Heart right ventricle (tissue), 16 donors: ENCODE measurements around the gene PCK1. TPM values are rescaled to one million over a fixed set of nuclear protein-coding genes. Genes with fewer than 3 reads are reported as not detected.

ENCODE experiments used
- ATAC-seq, 8 donors: fragments of 200-7000 bp; cut with Tn5 transposase; one replicate each; pipeline ENCODE4 v1.9.1; 2020; ENCODE audit warnings: mild to moderate bottlenecking in 8 of 8, moderate library complexity in 8 of 8, moderate number of reproducible peaks in 1 of 8
- DNase-seq, 2 donors: peaks; one replicate each; pipeline ENCODE4 v3.0.0-alpha.2; 2020
- H3K27ac ChIP-seq, 10 donors: fragments of 200-600 bp; sonication (generic) in 2 of 10; one replicate each; pipeline versions ENCODE4 v1.5.0 to v1.8.0; 2020 to 2022; ENCODE audit warnings: mild to moderate bottlenecking in 3 of 10
- H3K27me3 ChIP-seq, 7 donors: fragments of 200-600 bp; one replicate each; pipeline ENCODE4 v1.8.0; 2021 to 2022; ENCODE audit warnings: mild to moderate bottlenecking in 2 of 7
- H3K36me3 ChIP-seq, 9 donors: fragments of 200-600 bp; sonication (generic) in 1 of 9; one replicate each; pipeline versions ENCODE4 v1.5.0 to v1.8.0; 2020 to 2022; ENCODE audit warnings: mild to moderate bottlenecking in 2 of 9
- H3K4me1 ChIP-seq, 9 donors: fragments of 200-600 bp; sonication (generic) in 1 of 9; one replicate each; pipeline versions ENCODE4 v1.5.0 to v1.8.0; 2020 to 2022; ENCODE audit warnings: mild to moderate bottlenecking in 4 of 9
- H3K4me3 ChIP-seq, 10 donors: fragments of 200-600 bp; sonication (generic) in 2 of 10; one replicate each; pipeline versions ENCODE4 v1.5.0 to v1.8.0; 2020 to 2022; ENCODE audit warnings: mild to moderate bottlenecking in 7 of 10, moderate library complexity in 2 of 10
- H3K9me3 ChIP-seq, 11 donors: fragments of 200-600 bp in 10 of 11; sonication (generic) in 2 of 11; one replicate each; pipeline versions ENCODE4 v1.5.0 to v1.8.0; 2013 to 2022; ENCODE audit warnings: mild to moderate bottlenecking in 2 of 11, control low read depth in 1 of 11, moderate library complexity in 1 of 11
- CTCF ChIP-seq, 9 donors: fragments of 200-600 bp; sonication (generic) in 2 of 9; IDR thresholded peaks; one replicate each; pipeline versions ENCODE4 v1.5.0 to v1.8.0; 2021 to 2022; ENCODE audit warnings: antibody characterized with exemption in 9 of 9, mild to moderate bottlenecking in 5 of 9, moderate library complexity in 1 of 9
- WGBS, 2 donors: extraction: QIAGEN DNeasy Blood & Tissue Kit; methylation state at CpG; one replicate each; pipeline ENCODE4 v1.1.7; 2013; ENCODE audit warnings: inconsistent platforms in 1 of 2; 5-methylcytosine and 5-hydroxymethylcytosine counted together
- intact Hi-C, 10 donors: fragments of 100-400 bp; cut with DNase I; formaldehyde crosslinking; loops; one replicate each; pipeline versions ENCODE4 v1.11.1 to v1.14.2; 2022
- polyA plus RNA-seq, 2 donors: library from polyadenylated mRNA; stranded (reverse); fragments of 200-250 nt; gene quantifications; one replicate each; pipeline ENCODE4 v1.2.3, GENCODE V29; 2013
- total RNA-seq, 10 donors: library from RNA; stranded (reverse); fragmentation: NEBNext Ultra II Directional in 3 of 10; extraction: Animal tissue kit (Norgen Biotek cat#: 25700) in 3 of 10; gene quantifications; one replicate each; pipeline versions ENCODE4 v1.2.1 to v1.2.4, GENCODE V29; 2021 to 2023
- donor health status: Arrhythmogenic right ventricular cardiomyopathy.
- donor health status: ischemic (EF 13 %, LVEDD 7.1; RV severe dilation, severe dysfunction).
- donor health status: healthy with polysubstance abuse.
- donor health status: DM: no; HTN: yes; CAD: no.
- donor health status: DM: no; HTN: no; CAD: no.
- donor health status: ischemic (EF 25% LVEDD 6.9; RV normal size, moderate dysfunction).
- donor health status: ischemic (EF 25% LVEDD 5.7; RV mildly dilated, moderate dysfunction).
- donor health status: healthy.
- donor health status: DM: yes; HTN: yes; CAD: no.
- donor health status: Ischemic cardiomyopathy.
- donor health status: ischemic (EF 35%, LVEDD 5.7; RV mildly dilated, moderate dysfunction).
- donor health status: nonischemic (EF 11% LVEDD 7.7; RV severe dilation, severe dysfunction).
- donor health status: DM: yes; HTN: yes; CAD: no.
- donor health status: PGD.
- donor health status: ischemic (EF 29% LVEDD 5.4; RV normal size, mild dysfunction).
- donor health status: nonischemic (EF 23%, LVEDD 6.1; RV moderate dilation, normal function).

PCK1 gene
- total and polyA plus RNA-seq, 12 donors = 0.15 to 8.5 (median 0.72) TPM; not detected in 2

DNA sequence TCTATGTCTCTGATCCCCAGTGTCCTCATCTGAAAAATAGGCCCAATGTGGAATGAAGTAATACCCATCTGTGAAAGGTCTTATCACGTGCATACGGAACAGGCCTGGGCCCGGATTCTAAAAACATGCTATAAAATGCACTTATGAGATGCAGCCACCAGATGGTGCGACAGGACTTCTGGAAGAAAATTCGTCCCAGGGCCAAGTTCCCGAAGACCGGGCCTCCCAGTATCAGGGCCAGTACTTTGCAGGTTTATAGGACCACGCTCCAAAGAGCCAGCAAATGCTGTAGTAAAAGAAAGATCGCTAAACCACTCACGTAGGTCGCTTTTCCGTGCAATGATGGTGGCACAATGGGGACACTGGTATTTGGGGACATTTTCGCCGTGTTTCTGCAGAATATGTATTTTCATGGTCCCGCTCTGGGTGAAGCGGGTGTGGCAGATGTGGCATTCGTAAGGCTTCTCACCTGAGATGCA, 46.6 kb upstream of the PCK1 start:
- 31 to 32% methylated on average over 17 of the region's 17 CpGs for WGBS, 2 donors
- peak; percentile 70 to 87 (median 81) for ATAC-seq
- H3K4me3 ChIP-seq = no peak overlapping the region
- no peak overlapping the region for H3K27ac ChIP-seq
- H3K27me3 ChIP-seq = peaks cover 0 to 31% (median 7%) of the 10 kb centered on the region in 7 donors
- no peaks in the 10 kb centered on the region for H3K9me3 ChIP-seq
- H3K4me1 ChIP-seq = peaks cover 0 to 8% (median 0%) of the 10 kb centered on the region in 9 donors
- peak; percentile 58 to 87 (median 78) for TF ChIP-seq CTCF (IDR thresholded peaks at IDR 0.05)
- intact Hi-C loops = loop anchor here (1.0 to 5.0 kb wide), 8 partner anchors 78 to 698 kb away; no protein-coding TSS in a partner anchor
- peak; percentile 31 to 72 for DNase-seq
- no peaks in the 10 kb centered on the region for H3K36me3 ChIP-seq

GRCh38 chr20:57517904-57518303, 43.0 kb upstream of the PCK1 start:
- intact Hi-C loops = no loop called here
- WGBS, 2 donors = 88% methylated on average over 5 of the region's 5 CpGs
- Histone ChIP-seq H3K36me3 (no peaks in the 10 kb centered on the region), H3K4me3 (no peak overlapping the region), H3K9me3 (no peaks in the 10 kb centered on the region), H3K27me3 (peaks cover 0 to 21% (median 7%) of the 10 kb centered on the region in 7 donors), H3K4me1 (peaks cover 0 to 8% (median 0%) of the 10 kb centered on the region in 9 donors), H3K27ac (no peak overlapping the region)
- ATAC-seq (no peak), DNase-seq (no peak)
- TF ChIP-seq CTCF (IDR thresholded peaks at IDR 0.05) = no peak

DNA sequence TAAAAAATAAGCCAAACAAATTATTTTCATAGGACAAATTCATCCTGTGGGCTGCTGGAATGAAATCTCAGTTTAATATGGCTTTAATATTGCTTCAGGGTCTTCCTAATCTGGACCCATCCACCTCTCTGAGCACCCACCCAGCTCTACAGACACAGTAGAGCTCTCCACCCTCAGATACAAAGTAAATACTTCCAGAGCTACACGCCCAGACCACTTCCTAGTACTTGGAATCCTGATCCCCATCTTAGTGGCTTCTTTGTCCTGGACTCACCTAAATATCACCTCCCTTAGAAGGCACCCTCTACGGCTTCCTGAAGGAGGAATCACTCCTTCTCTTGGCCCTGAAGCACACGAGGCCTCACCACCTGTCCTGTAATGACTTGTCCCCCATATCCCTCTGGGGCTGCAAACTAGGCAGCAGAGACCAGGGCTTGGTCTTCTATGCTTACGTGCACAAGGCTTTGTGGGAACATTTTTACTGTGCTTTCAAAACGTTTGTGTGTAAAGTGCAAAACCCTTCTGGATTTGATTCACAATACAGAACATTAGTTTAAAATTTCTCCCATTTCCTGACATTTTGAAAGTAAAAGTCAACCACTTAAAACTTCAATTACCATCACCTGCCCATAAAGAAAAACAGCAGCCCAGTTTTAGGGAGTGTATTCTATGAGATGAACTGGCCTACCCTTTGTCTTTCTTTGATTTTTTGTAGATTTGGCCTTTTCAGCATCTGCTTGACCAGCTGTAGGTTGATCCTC, 38.4 kb upstream of the PCK1 start:
- WGBS, 2 donors = 65 to 74% methylated on average over 5 of the region's 5 CpGs
- no peaks in the 10 kb centered on the region for H3K4me1 ChIP-seq
- H3K9me3 ChIP-seq = no peaks in the 10 kb centered on the region
- no peaks in the 10 kb centered on the region for H3K36me3 ChIP-seq
- no peak for TF ChIP-seq CTCF (IDR thresholded peaks at IDR 0.05)
- ATAC-seq = no peak
- peaks cover 0 to 10% (median 0%) of the 10 kb centered on the region in 7 donors for H3K27me3 ChIP-seq
- intact Hi-C loops = no loop called here
- H3K27ac ChIP-seq = no peak overlapping the region
- no peak for DNase-seq
- H3K4me3 ChIP-seq = no peak overlapping the region

DNA sequence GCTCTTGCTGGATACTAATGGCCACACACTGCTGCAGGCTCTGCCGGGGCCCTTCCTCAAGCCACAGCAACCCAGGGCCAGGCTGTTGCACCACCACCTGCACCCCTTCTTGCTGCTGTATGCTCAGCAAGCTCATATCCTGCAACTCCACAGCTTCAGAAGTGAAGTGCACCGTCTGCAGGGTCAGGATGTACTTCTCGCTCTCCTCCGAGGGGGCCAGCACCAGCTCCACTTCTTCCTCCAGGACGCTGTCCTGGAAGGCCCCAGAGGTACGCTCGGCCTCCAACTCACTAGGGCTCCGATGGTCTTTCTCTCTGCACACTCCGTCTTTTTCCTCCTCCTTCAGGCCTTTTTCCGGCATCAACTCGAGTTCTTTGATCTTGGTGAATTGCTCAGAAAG, 37.1 kb upstream of the PCK1 start:
- no peak for DNase-seq
- ATAC-seq = no peak
- TF ChIP-seq CTCF (IDR thresholded peaks at IDR 0.05) = no peak
- 92% methylated on average over 11 of the region's 11 CpGs for WGBS, 2 donors
- no peak overlapping the region for H3K4me3 ChIP-seq
- peaks cover 0 to 9% (median 0%) of the 10 kb centered on the region in 7 donors for H3K27me3 ChIP-seq
- H3K27ac ChIP-seq = no peak overlapping the region
- no peaks in the 10 kb centered on the region for H3K9me3 ChIP-seq
- H3K4me1 ChIP-seq = no peaks in the 10 kb centered on the region
- H3K36me3 ChIP-seq = no peaks in the 10 kb centered on the region
- intact Hi-C loops = no loop called here
